Liver (tissue), 3 donors: Measurements from ENCODE around the gene KLF13.

Source experiments
- GABPA ChIP-seq, 2 donors: IDR thresholded peaks in 1 of 2; conservative IDR thresholded peaks in 1 of 2; 2 replicates each; pipeline ENCODE4 v1.6.1; 2016; ENCODE audit warnings: antibody characterized with exemption in 2 of 2, mild to moderate bottlenecking in 1 of 2, moderate library complexity in 1 of 2
- RAD21 ChIP-seq, 2 donors: IDR thresholded peaks; 2 replicates each; pipeline ENCODE4 v1.6.1; 2016; ENCODE audit warnings: antibody characterized with exemption in 2 of 2, mild to moderate bottlenecking in 2 of 2
- TAF1 ChIP-seq: conservative IDR thresholded peaks from 2 replicates; pipeline ENCODE4 v1.6.1; 2016; ENCODE audit warnings: antibody characterized with exemption, mild to moderate bottlenecking
- YY1 ChIP-seq: IDR thresholded peaks from 2 replicates; pipeline ENCODE4 v1.6.1; 2016; ENCODE audit warnings: antibody characterized with exemption, mild to moderate bottlenecking
- TF ChIP-seq, protein P1 (sequence below): IDR thresholded peaks from 2 replicates; pipeline ENCODE4 v1.6.1; 2016; ENCODE audit warnings: antibody characterized with exemption
- TF ChIP-seq, protein P2 (sequence below): IDR thresholded peaks from 2 replicates; pipeline ENCODE4 v1.6.1; 2016; ENCODE audit warnings: antibody characterized with exemption, mild to moderate bottlenecking
- TF ChIP-seq, protein P3 (sequence below): fragments of 150-350 bp; IDR thresholded peaks from 2 replicates; pipeline ENCODE4 v1.5.1; 2017; ENCODE audit warnings: improper control_type of control experiment, low read depth, low read length; ENCODE audit not compliant: missing input control
- donor health status: healthy.
- donor health status: healthy.

DNA sequence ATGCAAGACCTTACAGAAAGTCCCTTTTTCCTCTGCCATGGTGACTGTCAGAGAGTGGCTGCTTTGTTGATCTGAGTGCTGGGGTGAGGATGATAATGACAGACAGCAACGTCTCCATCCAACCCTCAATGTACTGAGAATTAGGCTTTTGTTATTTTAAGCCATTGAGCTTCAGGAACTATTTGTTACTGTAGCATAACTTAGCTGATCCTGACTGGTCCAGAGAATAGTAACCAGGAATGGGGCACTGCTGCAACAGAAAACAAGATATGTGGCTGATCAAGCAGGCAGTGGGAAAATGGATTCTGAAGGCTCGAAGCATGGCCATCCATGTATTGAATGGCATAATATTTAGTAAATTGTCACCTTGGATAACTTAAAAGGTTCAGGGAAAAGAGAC, 5.2 kb upstream of the KLF13 start:
- TF ChIP-seq TAF1 (no peak), YY1 (no peak), GABPA (IDR thresholded peaks at IDR 0.05 in 1 of 2, conservative IDR thresholded peaks at IDR 0.05 in 1 of 2) (no peak), RAD21 (IDR thresholded peaks at IDR 0.05) (no peak)
- TF ChIP-seq, protein P1, sequence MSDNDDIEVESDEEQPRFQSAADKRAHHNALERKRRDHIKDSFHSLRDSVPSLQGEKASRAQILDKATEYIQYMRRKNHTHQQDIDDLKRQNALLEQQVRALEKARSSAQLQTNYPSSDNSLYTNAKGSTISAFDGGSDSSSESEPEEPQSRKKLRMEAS = no peak
- TF ChIP-seq, protein P2, sequence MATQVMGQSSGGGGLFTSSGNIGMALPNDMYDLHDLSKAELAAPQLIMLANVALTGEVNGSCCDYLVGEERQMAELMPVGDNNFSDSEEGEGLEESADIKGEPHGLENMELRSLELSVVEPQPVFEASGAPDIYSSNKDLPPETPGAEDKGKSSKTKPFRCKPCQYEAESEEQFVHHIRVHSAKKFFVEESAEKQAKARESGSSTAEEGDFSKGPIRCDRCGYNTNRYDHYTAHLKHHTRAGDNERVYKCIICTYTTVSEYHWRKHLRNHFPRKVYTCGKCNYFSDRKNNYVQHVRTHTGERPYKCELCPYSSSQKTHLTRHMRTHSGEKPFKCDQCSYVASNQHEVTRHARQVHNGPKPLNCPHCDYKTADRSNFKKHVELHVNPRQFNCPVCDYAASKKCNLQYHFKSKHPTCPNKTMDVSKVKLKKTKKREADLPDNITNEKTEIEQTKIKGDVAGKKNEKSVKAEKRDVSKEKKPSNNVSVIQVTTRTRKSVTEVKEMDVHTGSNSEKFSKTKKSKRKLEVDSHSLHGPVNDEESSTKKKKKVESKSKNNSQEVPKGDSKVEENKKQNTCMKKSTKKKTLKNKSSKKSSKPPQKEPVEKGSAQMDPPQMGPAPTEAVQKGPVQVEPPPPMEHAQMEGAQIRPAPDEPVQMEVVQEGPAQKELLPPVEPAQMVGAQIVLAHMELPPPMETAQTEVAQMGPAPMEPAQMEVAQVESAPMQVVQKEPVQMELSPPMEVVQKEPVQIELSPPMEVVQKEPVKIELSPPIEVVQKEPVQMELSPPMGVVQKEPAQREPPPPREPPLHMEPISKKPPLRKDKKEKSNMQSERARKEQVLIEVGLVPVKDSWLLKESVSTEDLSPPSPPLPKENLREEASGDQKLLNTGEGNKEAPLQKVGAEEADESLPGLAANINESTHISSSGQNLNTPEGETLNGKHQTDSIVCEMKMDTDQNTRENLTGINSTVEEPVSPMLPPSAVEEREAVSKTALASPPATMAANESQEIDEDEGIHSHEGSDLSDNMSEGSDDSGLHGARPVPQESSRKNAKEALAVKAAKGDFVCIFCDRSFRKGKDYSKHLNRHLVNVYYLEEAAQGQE = no peak
- TF ChIP-seq, protein P3, sequence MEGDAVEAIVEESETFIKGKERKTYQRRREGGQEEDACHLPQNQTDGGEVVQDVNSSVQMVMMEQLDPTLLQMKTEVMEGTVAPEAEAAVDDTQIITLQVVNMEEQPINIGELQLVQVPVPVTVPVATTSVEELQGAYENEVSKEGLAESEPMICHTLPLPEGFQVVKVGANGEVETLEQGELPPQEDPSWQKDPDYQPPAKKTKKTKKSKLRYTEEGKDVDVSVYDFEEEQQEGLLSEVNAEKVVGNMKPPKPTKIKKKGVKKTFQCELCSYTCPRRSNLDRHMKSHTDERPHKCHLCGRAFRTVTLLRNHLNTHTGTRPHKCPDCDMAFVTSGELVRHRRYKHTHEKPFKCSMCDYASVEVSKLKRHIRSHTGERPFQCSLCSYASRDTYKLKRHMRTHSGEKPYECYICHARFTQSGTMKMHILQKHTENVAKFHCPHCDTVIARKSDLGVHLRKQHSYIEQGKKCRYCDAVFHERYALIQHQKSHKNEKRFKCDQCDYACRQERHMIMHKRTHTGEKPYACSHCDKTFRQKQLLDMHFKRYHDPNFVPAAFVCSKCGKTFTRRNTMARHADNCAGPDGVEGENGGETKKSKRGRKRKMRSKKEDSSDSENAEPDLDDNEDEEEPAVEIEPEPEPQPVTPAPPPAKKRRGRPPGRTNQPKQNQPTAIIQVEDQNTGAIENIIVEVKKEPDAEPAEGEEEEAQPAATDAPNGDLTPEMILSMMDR = no peak
